HG02763 (cell line): ENCODE data around the gene C11orf86.

Experiments
- ATAC-seq: cut with Tn5 transposase; IDR thresholded peaks from one replicate; pipeline ENCODE4 v1.9.1; 2021; ENCODE audit warnings: mild to moderate bottlenecking, moderate library complexity; ENCODE audit not compliant: unreplicated experiment

Gene C11orf86

DNA sequence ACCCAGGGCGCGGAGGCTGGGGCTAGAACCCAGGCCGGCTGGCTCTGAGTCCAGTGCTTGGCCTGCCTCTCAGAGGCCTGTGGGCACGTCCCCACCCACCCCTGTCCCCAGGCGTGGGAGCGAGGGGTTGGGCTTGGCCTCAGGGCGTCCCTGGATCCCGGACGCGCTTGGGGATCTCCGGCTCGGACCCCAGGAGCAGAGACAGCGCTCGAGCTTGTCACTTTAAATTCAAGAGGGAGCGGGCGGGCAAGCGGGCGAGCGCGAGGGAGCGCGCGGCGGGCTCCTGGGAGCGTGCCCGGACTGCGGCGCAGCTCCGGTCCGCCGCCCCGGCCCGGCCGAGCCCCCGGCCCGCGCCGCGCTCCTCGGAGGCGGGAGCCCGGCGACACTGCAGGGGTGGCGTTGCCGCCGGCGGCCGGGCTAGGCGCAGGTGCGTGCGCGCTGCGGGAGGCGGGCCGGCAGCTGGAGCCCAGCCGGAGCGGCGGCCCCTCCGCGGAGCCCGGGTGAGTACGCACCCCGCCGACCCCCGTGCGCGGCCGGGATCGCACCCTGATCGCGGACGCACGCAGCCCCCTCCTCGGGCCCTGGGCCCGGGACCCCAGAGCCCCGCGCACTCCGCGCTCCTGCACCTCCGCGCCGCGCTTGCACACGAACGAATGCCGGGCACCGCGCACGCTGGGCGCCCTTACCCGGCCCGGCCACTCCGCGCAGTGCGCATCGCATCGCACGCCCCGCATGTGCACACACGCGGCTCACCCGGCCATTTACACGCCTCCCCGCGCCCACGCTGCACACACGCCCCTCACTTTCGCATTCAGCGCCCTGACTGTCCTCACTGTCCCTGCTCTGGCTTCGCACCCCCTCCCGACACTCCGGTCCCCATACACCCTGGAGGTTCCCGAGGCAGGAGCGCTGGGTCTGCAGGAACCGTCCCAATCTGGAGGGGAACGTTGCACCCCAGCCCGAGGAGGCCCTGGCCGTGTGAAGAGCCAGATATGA is 48.2 kb downstream of the C11orf86 start, which contains the start of gene SYT12:
SYT12 (plus strand) TSS at position 174 of the 996 bp plus-strand sequence. CDS start 7,011 bp downstream, outside the sequence.
- ATAC-seq, result no peak

DNA sequence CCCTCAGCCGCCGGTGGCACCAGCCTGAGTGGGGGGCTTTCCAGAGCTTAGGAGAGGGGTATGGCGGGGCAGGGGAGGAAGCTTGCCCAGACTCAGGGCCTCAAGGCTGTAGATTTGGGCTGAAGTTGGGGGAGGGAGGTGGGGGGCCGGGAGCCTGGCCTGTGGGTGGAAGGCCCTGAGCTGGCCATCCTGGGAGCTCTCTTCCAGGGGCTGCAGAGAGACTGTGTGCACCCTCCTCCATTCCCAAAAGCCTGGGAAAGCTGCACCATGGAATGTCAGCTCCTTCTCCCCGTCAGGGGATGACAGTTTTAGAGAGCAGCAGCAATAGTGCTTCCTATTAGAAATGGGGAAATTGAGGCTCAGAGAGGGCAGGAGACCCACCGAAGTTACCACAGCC is 48.9 kb downstream of the C11orf86 start:
- no peak for ATAC-seq

DNA sequence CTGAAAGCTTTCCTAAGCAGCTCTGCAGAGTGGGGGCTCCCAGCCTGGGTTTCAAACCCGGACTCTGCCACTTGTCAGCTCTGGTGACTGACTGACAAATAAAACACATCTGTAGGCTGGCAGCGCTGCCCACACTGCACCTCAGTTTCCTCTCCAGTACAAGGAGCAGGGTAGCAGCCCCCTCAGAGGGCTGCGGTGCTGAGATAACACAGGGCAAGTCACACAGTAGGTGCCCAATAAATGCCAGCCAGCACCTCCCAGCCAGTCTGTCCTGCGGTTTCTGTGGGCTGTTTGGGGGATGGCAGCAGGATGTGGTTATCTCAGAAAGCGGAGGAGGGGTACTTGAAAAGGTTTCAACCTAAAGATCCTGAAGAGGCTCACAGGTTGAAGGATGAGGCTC is 49.3 kb downstream of the C11orf86 start:
- ATAC-seq, result no peak

DNA sequence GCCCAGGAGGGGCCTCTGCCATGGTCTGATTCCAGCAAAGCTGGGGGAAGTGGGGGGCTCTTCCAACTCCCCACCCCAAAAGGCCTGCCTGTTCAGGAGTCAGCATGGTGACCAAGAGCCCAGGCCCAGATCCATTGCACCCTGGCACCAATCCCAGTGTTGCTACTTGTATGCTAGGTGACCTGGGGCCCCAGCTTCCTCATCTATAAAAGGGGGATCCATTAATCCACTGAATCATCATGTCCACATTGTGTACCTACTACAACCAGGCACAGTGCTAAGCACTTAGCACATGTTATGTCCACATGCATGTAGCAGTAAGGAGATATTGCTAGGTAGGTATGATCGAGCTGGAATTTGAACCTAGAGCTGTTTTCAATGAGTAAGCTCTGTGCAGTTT is 49.9 kb downstream of the C11orf86 start:
- no peak for ATAC-seq

DNA sequence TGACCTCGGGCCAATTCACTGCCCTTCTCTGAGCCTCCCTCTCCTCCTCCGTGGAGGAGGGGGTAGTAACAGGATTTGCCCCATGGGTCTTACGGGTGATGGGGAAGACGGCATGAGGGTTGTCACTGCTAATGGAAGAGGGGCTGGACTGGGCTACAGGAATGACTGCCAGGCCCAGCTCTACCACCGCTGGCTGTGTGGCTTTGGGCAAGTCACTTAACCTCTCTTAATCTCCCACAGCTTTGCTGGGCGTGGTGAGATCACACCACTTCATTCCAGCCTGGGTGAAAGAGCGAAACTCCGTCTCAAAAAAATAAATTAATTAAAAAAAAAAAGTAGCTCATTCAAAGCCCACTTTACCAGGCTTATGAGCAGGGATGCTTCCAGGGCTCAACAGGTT is 50.6 kb downstream of the C11orf86 start:
- no peak for ATAC-seq
